Heart left ventricle (tissue), 16 donors: ENCODE measurements around the gene CYP2S1. TPM values are rescaled to one million over a fixed set of nuclear protein-coding genes. Genes with fewer than 3 reads are reported as not detected.

Experiments used
- ATAC-seq, 4 donors: fragments of 200-7000 bp; cut with Tn5 transposase; one replicate each; pipeline ENCODE4 v1.9.1; 2020 to 2022; ENCODE audit warnings: moderate library complexity in 4 of 4, mild to moderate bottlenecking in 3 of 4, moderate number of reproducible peaks in 1 of 4
- DNase-seq, 5 donors: peaks; one replicate each; pipeline ENCODE4 v3.0.0-alpha.2; 2020
- H3K27ac ChIP-seq, 12 donors: fragments of 200-600 bp; sonication (generic) in 4 of 12; one replicate each; pipeline versions ENCODE4 v1.5.0 to v1.8.0; 2016 to 2022; ENCODE audit warnings: mild to moderate bottlenecking in 2 of 12
- H3K27me3 ChIP-seq, 9 donors: fragments of 200-600 bp; sonication (generic) in 2 of 9; one replicate each; pipeline versions ENCODE4 v1.5.1 to v1.8.0; 2016 to 2022; ENCODE audit warnings: mild to moderate bottlenecking in 3 of 9
- H3K36me3 ChIP-seq, 9 donors: fragments of 200-600 bp; sonication (generic) in 2 of 9; one replicate each; pipeline versions ENCODE4 v1.5.0 to v1.8.0; 2018 to 2022; ENCODE audit warnings: mild to moderate bottlenecking in 2 of 9
- H3K4me1 ChIP-seq, 12 donors: fragments of 200-600 bp; sonication (generic) in 4 of 12; one replicate each; pipeline versions ENCODE4 v1.5.0 to v1.8.0; 2016 to 2022; ENCODE audit warnings: mild to moderate bottlenecking in 3 of 12
- H3K4me3 ChIP-seq, 12 donors: fragments of 200-600 bp; sonication (generic) in 4 of 12; one replicate each; pipeline versions ENCODE4 v1.5.0 to v1.8.0; 2017 to 2022; ENCODE audit warnings: mild to moderate bottlenecking in 9 of 12, moderate library complexity in 4 of 12
- H3K9me3 ChIP-seq, 12 donors: fragments of 200-600 bp; sonication (generic) in 4 of 12; one replicate each; pipeline versions ENCODE4 v1.5.0 to v1.8.0; 2016 to 2022; ENCODE audit warnings: mild to moderate bottlenecking in 1 of 12
- CTCF ChIP-seq, 12 donors: fragments of 200-600 bp; sonication (generic) in 4 of 12; IDR thresholded peaks; one replicate each; pipeline versions ENCODE4 v1.5.0 to v1.8.0; 2018 to 2022; ENCODE audit warnings: antibody characterized with exemption in 12 of 12, mild to moderate bottlenecking in 5 of 12
- POLR2A ChIP-seq, 2 donors: fragments of 450-650 bp; IDR thresholded peaks; one replicate each; pipeline ENCODE4 v1.6.1; 2017; ENCODE audit warnings: antibody characterized with exemption in 2 of 2, mild to moderate bottlenecking in 2 of 2, moderate library complexity in 2 of 2
- whole genome bisulfite sequencing, 4 donors: extraction: QIAGEN DNeasy Blood & Tissue Kit in 2 of 4; methylation state at CpG; one replicate each; pipeline versions ENCODE4 v1.1.5 to v1.1.7; 2013 to 2018; 5-methylcytosine and 5-hydroxymethylcytosine counted together
- intact Hi-C, 10 donors: fragments of 100-400 bp; cut with DNase I; formaldehyde crosslinking; loops; one replicate each; pipeline versions ENCODE4 v1.11.1 to v1.14.2; 2022
- polyA plus RNA-seq, 2 donors: library from polyadenylated mRNA; stranded (reverse); fragments of 200-250 nt; gene quantifications; one replicate each; pipeline ENCODE4 v1.2.3, GENCODE V29; 2013
- total RNA-seq, 9 donors: library from RNA; depleted of rRNA in 2 of 9; stranded (reverse); fragments of >200 nt in 2 of 9; fragmentation: NEBNext Ultra II Directional in 3 of 9; extraction: Animal tissue kit (Norgen Biotek cat#: 25700) in 3 of 9; gene quantifications; one replicate each; pipeline versions ENCODE4 v1.1.0 to v1.2.4, GENCODE V29; 2016 to 2023
- donor health status: ischemic (EF 13 %, LVEDD 7.1; RV severe dilation, severe dysfunction).
- donor health status: healthy with polysubstance abuse.
- donor health status: DM: no; HTN: yes; CAD: no.
- donor health status: DM: no; HTN: no; CAD: no.
- donor health status: ischemic (EF 25% LVEDD 6.9; RV normal size, moderate dysfunction).
- donor health status: ischemic (EF 25% LVEDD 5.7; RV mildly dilated, moderate dysfunction).
- donor health status: healthy.
- donor health status: DM: yes; HTN: yes; CAD: no.
- donor health status: ischemic (EF 35%, LVEDD 5.7; RV mildly dilated, moderate dysfunction).
- donor health status: nonischemic (EF 11% LVEDD 7.7; RV severe dilation, severe dysfunction).
- donor health status: DM: yes; HTN: yes; CAD: no.
- donor health status: PGD.
- donor health status: ischemic (EF 29% LVEDD 5.4; RV normal size, mild dysfunction).
- donor health status: nonischemic (EF 23%, LVEDD 6.1; RV moderate dilation, normal function).

The CYP2S1 gene
- total and polyA plus RNA-seq, 11 donors = 0.11 to 3.8 (median 0.35) TPM

GRCh38 chr19:41205995-41206394, 13.0 kb downstream of the CYP2S1 start:
- DNase-seq (peak in 1 of 5 donors; percentile 10), ATAC-seq (no peak)
- no peaks in the 10 kb centered on the region for H3K9me3 ChIP-seq
- peaks cover 0 to 4% (median 0%) of the 10 kb centered on the region in 9 donors for H3K27me3 ChIP-seq
- intact Hi-C loops = loop anchor here in 8 of 10 donors (1.0 to 10.0 kb wide), 13 partner anchors 53 to 369 kb away; partner anchors contain the start of genes ERICH4 (in 6 of the 8), CEACAM21 (in 3 of the 8), DMAC2 (in 1 of the 8) and TGFB1 (in 1 of the 8)
- 68 to 78% (median 73%) methylated on average over 9 to 10 of the region's 10 CpGs for WGBS, 4 donors
- peaks cover 0 to 9% (median 0%) of the 10 kb centered on the region in 12 donors for H3K4me1 ChIP-seq
- no peaks in the 10 kb centered on the region for H3K36me3 ChIP-seq
- peak overlapping the region in 2 of 12 donors; percentile 69 to 72 for H3K27ac ChIP-seq
- TF ChIP-seq POLR2A (IDR thresholded peaks at IDR 0.05) (no peak), CTCF (IDR thresholded peaks at IDR 0.05) (no peak)
- H3K4me3 ChIP-seq = no peak overlapping the region

GRCh38 chr19:41206456-41206855, 13.4 kb downstream of the CYP2S1 start:
- DNase-seq (peak in 1 of 5 donors; percentile 33), ATAC-seq (no peak)
- Histone ChIP-seq H3K9me3 (no peaks in the 10 kb centered on the region), H3K4me1 (peaks cover 0 to 9% (median 0%) of the 10 kb centered on the region in 12 donors), H3K27me3 (no peaks in the 10 kb centered on the region), H3K36me3 (no peaks in the 10 kb centered on the region), H3K27ac (peak overlapping the region in 8 of 12 donors; percentile 51 to 74 (median 70)), H3K4me3 (no peak overlapping the region)
- 76 to 80% (median 78%) methylated on average over 9 of the region's 9 CpGs for WGBS, 4 donors
- TF ChIP-seq POLR2A (IDR thresholded peaks at IDR 0.05) (no peak), CTCF (IDR thresholded peaks at IDR 0.05) (no peak)
- intact Hi-C loops = loop anchor here in 8 of 10 donors (2.0 to 10.0 kb wide), 8 partner anchors 101 to 368 kb away; partner anchors contain the start of genes ERICH4 (in 6 of the 8), CEACAM21 (in 3 of the 8), DMAC2 (in 1 of the 8) and TGFB1 (in 1 of the 8)

GRCh38 chr19:41206926-41207750, 14.1 kb downstream of the CYP2S1 start:
- no peak for TF ChIP-seq CTCF (IDR thresholded peaks at IDR 0.05)
- no peak for TF ChIP-seq POLR2A (IDR thresholded peaks at IDR 0.05)
- Histone ChIP-seq H3K9me3 (no peaks in the 10 kb centered on the region), H3K36me3 (no peaks in the 10 kb centered on the region), H3K4me3 (peak overlapping the region in 6 of 12 donors; percentile 10 to 36 (median 17)), H3K27me3 (no peaks in the 10 kb centered on the region), H3K27ac (peak overlapping the region in 11 of 12 donors; percentile 32 to 74 (median 69)), H3K4me1 (peaks cover 0 to 9% (median 0%) of the 10 kb centered on the region in 12 donors)
- peak; percentile 82 to 95 (median 85) for DNase-seq
- WGBS, 4 donors = 48 to 60% (median 56%) methylated on average over 23 to 26 of the region's 26 CpGs
- ATAC-seq = peak; percentile 75 to 89 (median 82)
- intact Hi-C loops = loop anchor here in 8 of 10 donors (2.0 to 10.0 kb wide), 8 partner anchors 100 to 368 kb away; partner anchors contain the start of genes ERICH4 (in 6 of the 8), CEACAM21 (in 3 of the 8), DMAC2 (in 1 of the 8) and TGFB1 (in 1 of the 8)

- TF ChIP-seq CTCF (IDR thresholded peaks at IDR 0.05) = no peak
- no peak for TF ChIP-seq POLR2A (IDR thresholded peaks at IDR 0.05)
- no peak overlapping the region for H3K4me3 ChIP-seq
- peaks cover 0 to 14% (median 0%) of the 10 kb centered on the region in 12 donors for H3K4me1 ChIP-seq
- no peaks in the 10 kb centered on the region for H3K9me3 ChIP-seq
- ATAC-seq (no peak), DNase-seq (peak in 1 of 5 donors; percentile 16)
- H3K27me3 ChIP-seq = peaks cover 0 to 11% (median 0%) of the 10 kb centered on the region in 9 donors
- WGBS, 4 donors = 89 to 97% (median 91%) methylated on average over 1 of the region's 1 CpG
- H3K36me3 ChIP-seq = no peaks in the 10 kb centered on the region
- H3K27ac ChIP-seq = no peak overlapping the region
- intact Hi-C loops = no loop called here
Measured at GRCh38 chr19:41214161-41214560, 21.1 kb downstream of the CYP2S1 start.
